ENCODE data around the gene BRIX1.

DNA sequence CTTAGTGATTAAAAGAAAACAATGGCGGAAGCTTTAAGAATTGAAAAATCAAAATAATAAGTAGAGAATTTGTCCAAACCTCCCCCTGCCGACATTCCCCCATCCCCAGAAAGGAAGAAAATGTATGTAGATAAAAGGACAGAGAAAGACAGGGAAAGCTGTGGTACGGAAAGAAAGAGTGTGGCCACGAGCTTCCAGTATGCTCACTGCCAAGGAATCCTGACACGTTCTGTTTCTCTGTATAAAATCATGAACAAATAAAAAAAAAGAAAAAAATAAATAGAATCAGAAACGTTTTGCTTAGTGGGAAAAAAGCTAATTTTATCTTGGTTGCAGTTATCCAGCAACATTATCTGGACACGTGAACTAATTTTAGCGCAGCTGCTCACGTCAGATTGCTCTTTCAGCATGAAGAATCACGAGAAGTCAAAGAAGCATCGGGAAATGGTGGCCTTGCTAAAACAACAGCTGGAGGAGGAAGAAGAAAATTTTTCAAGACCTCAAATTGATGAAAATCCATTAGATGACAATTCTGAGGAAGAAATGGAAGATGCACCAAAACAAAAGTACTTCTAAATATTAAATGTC, 29.0 kb downstream of the BRIX1 start:
- no peak for TF ChIP-seq POLR2A (IDR thresholded peaks at IDR 0.05)
- TF ChIP-seq, protein P1, sequence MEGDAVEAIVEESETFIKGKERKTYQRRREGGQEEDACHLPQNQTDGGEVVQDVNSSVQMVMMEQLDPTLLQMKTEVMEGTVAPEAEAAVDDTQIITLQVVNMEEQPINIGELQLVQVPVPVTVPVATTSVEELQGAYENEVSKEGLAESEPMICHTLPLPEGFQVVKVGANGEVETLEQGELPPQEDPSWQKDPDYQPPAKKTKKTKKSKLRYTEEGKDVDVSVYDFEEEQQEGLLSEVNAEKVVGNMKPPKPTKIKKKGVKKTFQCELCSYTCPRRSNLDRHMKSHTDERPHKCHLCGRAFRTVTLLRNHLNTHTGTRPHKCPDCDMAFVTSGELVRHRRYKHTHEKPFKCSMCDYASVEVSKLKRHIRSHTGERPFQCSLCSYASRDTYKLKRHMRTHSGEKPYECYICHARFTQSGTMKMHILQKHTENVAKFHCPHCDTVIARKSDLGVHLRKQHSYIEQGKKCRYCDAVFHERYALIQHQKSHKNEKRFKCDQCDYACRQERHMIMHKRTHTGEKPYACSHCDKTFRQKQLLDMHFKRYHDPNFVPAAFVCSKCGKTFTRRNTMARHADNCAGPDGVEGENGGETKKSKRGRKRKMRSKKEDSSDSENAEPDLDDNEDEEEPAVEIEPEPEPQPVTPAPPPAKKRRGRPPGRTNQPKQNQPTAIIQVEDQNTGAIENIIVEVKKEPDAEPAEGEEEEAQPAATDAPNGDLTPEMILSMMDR (IDR thresholded peaks at IDR 0.05), result no peak

Data from body of pancreas (tissue), 4 donors.